Measurements from ENCODE around the gene GJC1. TPM values are rescaled to one million over a fixed set of nuclear protein-coding genes. Genes with fewer than 3 reads are reported as not detected.
"Not testable (repeated sequence)": the region's sequence is repeated elsewhere in the genome, so short reads cannot be mapped to it uniquely, and the experiment has no call there.

Gene GJC1
- polyA plus RNA-seq, 1 of the 3 experiments (the other 2 are of a cell fraction): 15.2 TPM

GRCh38 chr17:44757045-44757917, 72.8 kb downstream of the GJC1 start:
- Histone ChIP-seq H3F3A (replicated peaks; ENCODE audit: insufficient read depth) (no peaks in the 10 kb centered on the region), H3K27me3 (ENCODE audit: insufficient read depth) (no peaks in the 10 kb centered on the region), H4K20me1 (ENCODE audit: insufficient read depth) (no peaks in the 10 kb centered on the region), H3K9me3 (no peaks in the 10 kb centered on the region), H3K9me2 (no peaks in the 10 kb centered on the region), H3K4me2 (no peak overlapping the region), H3K27ac (ENCODE audit: low read depth in 2 of 2, low read length in 1 of 2) (no peak overlapping the region), H3K4me1 (ENCODE audit: control insufficient read depth in 1 of 2, insufficient read depth in 2 of 2, low read depth in 1 of 2, low read length in 1 of 2) (peaks cover 0 to 12% of the 10 kb centered on the region in 2 experiments; a peak in 1 of 4 replicates), H3K9ac (no peak overlapping the region), H3K79me2 (ENCODE audit: insufficient read depth) (no peaks in the 10 kb centered on the region), H2AFZ (ENCODE audit: low read depth) (no peak overlapping the region), H3K36me3 (replicated peaks in 1 of 2; ENCODE audit: control insufficient read depth in 1 of 2, insufficient read depth in 2 of 2, low read length in 1 of 2) (no peaks in the 10 kb centered on the region), H3K4me3 (ENCODE audit: low read depth in 2 of 2, low read length in 1 of 2) (no peak overlapping the region)
- POLR2A ChIA-PET: no interaction called here
- no peak for TF ChIP-seq TEAD4 (IDR thresholded peaks at IDR 0.05; ENCODE audit: borderline replicate concordance, insufficient read depth)
- WGBS (ENCODE audit: low lambda C conversion rate): 75% methylated on average over 4 of the region's 10 CpGs
- CTCF ChIA-PET: interaction anchor here (0.6 to 0.7 kb wide), 2 partner anchors 107 to 342 kb away, joined by 3 read pairs; no protein-coding TSS in a partner anchor
- DNase-seq: no peak

GRCh38 chr17:44755180-44755579, 74.9 kb downstream of the GJC1 start:
- WGBS (ENCODE audit: low lambda C conversion rate): 88% methylated on average over 5 of the region's 5 CpGs
- H3K9me2 ChIP-seq; H3F3A ChIP-seq (replicated peaks; ENCODE audit: insufficient read depth); CTCF ChIA-PET; H4K20me1 ChIP-seq (ENCODE audit: insufficient read depth); H3K79me2 ChIP-seq (ENCODE audit: insufficient read depth); H3K36me3 ChIP-seq (replicated peaks in 1 of 2; ENCODE audit: control insufficient read depth in 1 of 2, insufficient read depth in 2 of 2, low read length in 1 of 2); POLR2A ChIA-PET; H3K27ac ChIP-seq (ENCODE audit: low read depth in 2 of 2, low read length in 1 of 2); H3K27me3 ChIP-seq (ENCODE audit: insufficient read depth); DNase-seq; H3K9ac ChIP-seq; H3K4me2 ChIP-seq; H3K4me1 ChIP-seq (ENCODE audit: control insufficient read depth in 1 of 2, insufficient read depth in 2 of 2, low read depth in 1 of 2, low read length in 1 of 2); H3K4me3 ChIP-seq (ENCODE audit: low read depth in 2 of 2, low read length in 1 of 2); H3K9me3 ChIP-seq; H2AFZ ChIP-seq (ENCODE audit: low read depth): not testable (repeated sequence)

- peaks cover 0 to under 1% of the 10 kb centered on the region in 2 experiments; a peak in 1 of 4 replicates for H3K4me1 ChIP-seq (ENCODE audit: control insufficient read depth in 1 of 2, insufficient read depth in 2 of 2, low read depth in 1 of 2, low read length in 1 of 2)
- no peaks in the 10 kb centered on the region for H3F3A ChIP-seq (replicated peaks; ENCODE audit: insufficient read depth)
- ChIA-PET CTCF (interaction anchor here (0.9 to 1.4 kb wide), 2 partner anchors 21 to 124 kb away, joined by 3 to 5 read pairs; no protein-coding TSS in a partner anchor), POLR2A (no interaction called here)
- H3K9me3 ChIP-seq: no peaks in the 10 kb centered on the region
- H3K36me3 ChIP-seq (replicated peaks in 1 of 2; ENCODE audit: control insufficient read depth in 1 of 2, insufficient read depth in 2 of 2, low read length in 1 of 2): peaks cover 0 to 2% of the 10 kb centered on the region in 2 experiments
- TF ChIP-seq MAX (IDR thresholded peaks at IDR 0.05; ENCODE audit: low read depth) (no peak), NRF1 (IDR thresholded peaks at IDR 0.05; ENCODE audit: low read depth, low read length) (no peak)
- no peak overlapping the region for H3K4me2 ChIP-seq
- no peak overlapping the region for H3K9ac ChIP-seq
- H3K9me2 ChIP-seq: no peaks in the 10 kb centered on the region
- 79% methylated on average over 7 of the region's 7 CpGs for WGBS (ENCODE audit: low lambda C conversion rate)
- no peak overlapping the region for H3K4me3 ChIP-seq (ENCODE audit: low read depth in 2 of 2, low read length in 1 of 2)
- no peak overlapping the region for H3K27ac ChIP-seq (ENCODE audit: low read depth in 2 of 2, low read length in 1 of 2)
- H3K27me3 ChIP-seq (ENCODE audit: insufficient read depth): no peaks in the 10 kb centered on the region
- H3K79me2 ChIP-seq (ENCODE audit: insufficient read depth): no peaks in the 10 kb centered on the region
- H4K20me1 ChIP-seq (ENCODE audit: insufficient read depth): no peaks in the 10 kb centered on the region
- no peak for DNase-seq
- no peak overlapping the region for H2AFZ ChIP-seq (ENCODE audit: low read depth)
These were observed 75.8 kb downstream of the GJC1 start for GRCh38 chr17:44754276-44754675.
